Upper lobe of left lung (tissue), 4 donors: ENCODE results near the gene SLC25A24.
"Not testable (repeated sequence)": the region's sequence is repeated elsewhere in the genome, so short reads cannot be mapped to it uniquely, and the experiment has no call there.

Experiments used
- CTCF ChIP-seq, 6 experiments: fragments of 450-650 bp in 4 of 6; fragments of 200-600 bp in 2 of 6; sonication (generic) in 2 of 6; IDR thresholded peaks; one replicate each; pipeline ENCODE4 v1.5.1; 2016 to 2019; ENCODE audit warnings: antibody characterized with exemption in 6 of 6
- EP300 ChIP-seq, 4 donors: sonication (generic); formaldehyde crosslinking; IDR thresholded peaks; one replicate each; pipeline ENCODE4 v1.5.1; 2017; ENCODE audit warnings: antibody characterized with exemption in 4 of 4, control low read depth in 2 of 4
- POLR2A ChIP-seq, 4 donors: fragments of 450-650 bp; IDR thresholded peaks; one replicate each; pipeline ENCODE4 v1.5.1; 2016 to 2017; ENCODE audit warnings: antibody characterized with exemption in 4 of 4, mild to moderate bottlenecking in 2 of 4
- POLR2AphosphoS5 ChIP-seq, 2 donors: sonication (generic); formaldehyde crosslinking; IDR thresholded peaks; one replicate each; pipeline ENCODE4 v1.5.1; 2017; ENCODE audit warnings: antibody characterized with exemption in 2 of 2

- not testable (repeated sequence) for TF ChIP-seq POLR2AphosphoS5, CTCF, POLR2A, EP300 (IDR thresholded peaks at IDR 0.05)
These were observed 17.5 kb upstream of the SLC25A24 start for GRCh38 chr1:108217515-108218174.
